ENCODE measurements around the gene ERBB4. TPM values are rescaled to one million over a fixed set of nuclear protein-coding genes. Genes with fewer than 3 reads are reported as not detected.

The ERBB4 gene
- total RNA-seq, 4 donors from 2014 or later, result 0.26 to 13.3 (median 2.4) TPM

DNA sequence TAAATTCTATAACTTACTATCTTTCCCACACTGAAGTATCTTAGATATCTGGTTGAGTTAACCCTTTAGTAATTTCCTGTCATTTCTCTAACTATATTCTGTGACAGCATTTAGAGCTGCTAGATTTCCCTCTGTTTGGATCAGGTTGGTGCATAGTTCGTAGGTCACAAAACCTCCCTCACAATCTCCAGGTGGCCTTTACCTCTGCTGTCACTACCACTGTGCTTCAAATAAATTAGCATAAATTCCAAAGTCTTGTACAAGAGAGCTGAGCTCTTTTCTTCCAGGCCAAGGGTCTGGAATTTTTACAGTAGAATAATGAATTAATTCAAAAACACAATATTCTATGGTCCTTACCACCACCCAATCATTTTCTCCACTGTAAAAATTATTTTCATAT is 739.7 kb downstream of the ERBB4 start:
- Histone ChIP-seq H3K27me3 (no peaks in the 10 kb centered on the region), H3K9me3 (no peaks in the 10 kb centered on the region), H3K36me3 (no peaks in the 10 kb centered on the region), H3K27ac (no peak overlapping the region), H3K4me3 (no peak overlapping the region), H3K4me1 (no peaks in the 10 kb centered on the region)
- DNase-seq, result no peak
- intact Hi-C loops (cut with DNase I; ENCODE audit: low total_unique reads), result no loop called here
- no peak for TF ChIP-seq POLR2A (IDR thresholded peaks at IDR 0.05)
- TF ChIP-seq, protein P1, sequence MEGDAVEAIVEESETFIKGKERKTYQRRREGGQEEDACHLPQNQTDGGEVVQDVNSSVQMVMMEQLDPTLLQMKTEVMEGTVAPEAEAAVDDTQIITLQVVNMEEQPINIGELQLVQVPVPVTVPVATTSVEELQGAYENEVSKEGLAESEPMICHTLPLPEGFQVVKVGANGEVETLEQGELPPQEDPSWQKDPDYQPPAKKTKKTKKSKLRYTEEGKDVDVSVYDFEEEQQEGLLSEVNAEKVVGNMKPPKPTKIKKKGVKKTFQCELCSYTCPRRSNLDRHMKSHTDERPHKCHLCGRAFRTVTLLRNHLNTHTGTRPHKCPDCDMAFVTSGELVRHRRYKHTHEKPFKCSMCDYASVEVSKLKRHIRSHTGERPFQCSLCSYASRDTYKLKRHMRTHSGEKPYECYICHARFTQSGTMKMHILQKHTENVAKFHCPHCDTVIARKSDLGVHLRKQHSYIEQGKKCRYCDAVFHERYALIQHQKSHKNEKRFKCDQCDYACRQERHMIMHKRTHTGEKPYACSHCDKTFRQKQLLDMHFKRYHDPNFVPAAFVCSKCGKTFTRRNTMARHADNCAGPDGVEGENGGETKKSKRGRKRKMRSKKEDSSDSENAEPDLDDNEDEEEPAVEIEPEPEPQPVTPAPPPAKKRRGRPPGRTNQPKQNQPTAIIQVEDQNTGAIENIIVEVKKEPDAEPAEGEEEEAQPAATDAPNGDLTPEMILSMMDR (IDR thresholded peaks at IDR 0.05), result no peak

DNA sequence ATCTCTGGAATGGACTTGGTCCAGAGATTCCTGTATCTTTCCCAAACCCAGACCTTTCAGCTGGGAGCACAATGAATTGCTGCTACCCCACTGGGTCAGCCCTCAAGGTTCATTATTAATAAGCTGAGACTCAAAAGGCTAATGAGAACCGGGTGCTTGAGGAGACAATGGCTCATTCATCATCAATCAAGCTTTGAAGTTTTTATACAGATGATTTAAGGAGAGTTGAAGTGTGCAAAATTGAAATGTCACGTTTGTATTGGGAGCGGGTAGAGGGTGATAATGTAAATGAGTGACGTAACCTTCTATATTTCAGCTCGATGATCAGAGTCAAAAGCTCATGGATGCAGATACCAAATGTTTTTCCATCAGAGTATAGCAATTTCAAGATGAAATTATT is 744.9 kb downstream of the ERBB4 start:
- Histone ChIP-seq H3K4me1 (no peaks in the 10 kb centered on the region), H3K36me3 (no peaks in the 10 kb centered on the region), H3K9me3 (no peaks in the 10 kb centered on the region), H3K27ac (no peak overlapping the region), H3K4me3 (no peak overlapping the region), H3K27me3 (no peaks in the 10 kb centered on the region)
- no peak for TF ChIP-seq POLR2A (IDR thresholded peaks at IDR 0.05)
- TF ChIP-seq, protein P1 (IDR thresholded peaks at IDR 0.05), result no peak
- no peak for DNase-seq
- intact Hi-C loops (cut with DNase I; ENCODE audit: low total_unique reads), result no loop called here

DNA sequence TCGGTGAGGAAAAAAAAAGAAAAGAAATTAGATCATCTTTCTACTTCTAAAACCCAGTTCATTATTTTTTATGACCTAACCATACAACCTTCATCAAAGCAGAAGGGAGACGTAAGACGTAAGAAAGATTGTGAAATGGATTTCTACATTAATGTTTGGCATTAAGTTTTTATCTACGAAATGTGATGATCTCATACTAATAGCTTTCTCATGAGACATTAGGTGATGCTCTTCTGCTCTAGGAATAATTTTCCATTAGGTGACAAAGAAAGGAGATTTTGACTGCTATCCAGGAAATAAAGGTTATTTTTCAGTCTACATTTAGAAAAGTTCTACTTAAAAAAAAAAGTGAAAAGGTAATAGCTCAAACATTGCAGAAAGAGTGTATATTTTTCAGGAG is 748.6 kb downstream of the ERBB4 start:
- intact Hi-C loops (cut with DNase I; ENCODE audit: low total_unique reads), result no loop called here
- TF ChIP-seq, protein P1 (IDR thresholded peaks at IDR 0.05), result no peak
- TF ChIP-seq POLR2A (IDR thresholded peaks at IDR 0.05), result no peak
- Histone ChIP-seq H3K4me1 (no peaks in the 10 kb centered on the region), H3K27me3 (no peaks in the 10 kb centered on the region), H3K4me3 (no peak overlapping the region), H3K36me3 (no peaks in the 10 kb centered on the region), H3K9me3 (no peaks in the 10 kb centered on the region), H3K27ac (no peak overlapping the region)
- DNase-seq, result no peak

DNA sequence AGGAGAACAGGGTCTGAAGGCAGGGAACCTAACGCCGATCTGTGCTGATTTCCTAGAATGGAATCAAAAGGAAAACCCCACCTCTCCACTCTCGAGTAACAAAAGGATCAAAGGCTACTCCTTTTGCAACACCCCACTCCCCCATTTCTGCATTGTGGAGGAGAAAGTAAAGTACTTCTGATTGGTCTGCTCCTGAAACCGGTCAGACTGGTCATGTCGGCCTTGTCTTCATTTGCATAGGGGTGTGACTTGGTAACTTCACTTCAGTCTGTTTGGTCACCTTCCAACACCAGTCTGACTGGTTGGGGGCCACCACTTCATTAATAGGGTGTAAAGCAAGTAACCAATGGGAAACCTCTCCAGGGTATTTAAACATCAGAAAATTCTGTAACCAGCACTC is 771.9 kb downstream of the ERBB4 start:
- Histone ChIP-seq H3K4me3 (no peak overlapping the region), H3K27me3 (no peaks in the 10 kb centered on the region), H3K27ac (no peak overlapping the region), H3K9me3 (no peaks in the 10 kb centered on the region), H3K4me1 (no peaks in the 10 kb centered on the region), H3K36me3 (no peaks in the 10 kb centered on the region)
- intact Hi-C loops (cut with DNase I; ENCODE audit: low total_unique reads), result no loop called here
- DNase-seq, result no peak
- TF ChIP-seq POLR2A (IDR thresholded peaks at IDR 0.05), result no peak
- TF ChIP-seq, protein P1 (IDR thresholded peaks at IDR 0.05), result no peak

DNA sequence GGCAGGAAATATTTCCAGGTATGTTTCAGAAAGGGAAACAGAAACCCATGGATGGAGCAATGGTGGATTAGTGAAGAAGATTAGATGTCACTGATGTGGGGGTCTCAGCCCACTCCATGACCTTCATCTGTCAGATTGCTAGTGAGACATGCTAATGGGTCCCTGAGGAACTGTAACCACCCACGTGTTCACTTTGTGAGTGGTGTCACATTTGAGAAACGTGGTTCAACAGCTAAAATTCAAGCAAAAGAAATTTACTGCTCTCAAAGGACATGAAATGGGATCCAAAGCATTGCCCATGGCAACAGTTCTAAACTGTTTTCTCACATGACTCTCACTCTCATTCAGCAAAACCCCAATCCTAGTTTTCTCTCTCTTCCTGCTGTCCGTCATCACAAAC is 776.1 kb downstream of the ERBB4 start:
- no peak for DNase-seq
- Histone ChIP-seq H3K36me3 (no peaks in the 10 kb centered on the region), H3K9me3 (no peaks in the 10 kb centered on the region), H3K4me3 (no peak overlapping the region), H3K4me1 (no peaks in the 10 kb centered on the region), H3K27me3 (no peaks in the 10 kb centered on the region), H3K27ac (no peak overlapping the region)
- intact Hi-C loops (cut with DNase I; ENCODE audit: low total_unique reads), result no loop called here
- no peak for TF ChIP-seq POLR2A (IDR thresholded peaks at IDR 0.05)
- TF ChIP-seq, protein P1 (IDR thresholded peaks at IDR 0.05), result no peak

All from uterus (tissue), 4 donors.